Loucy (cell line): ENCODE results near the gene SNX14.

ENCODE experiments used
- H2AFZ ChIP-seq: fragments of 200-600 bp; sonication (generic); 2 replicates; pipeline ENCODE4 v1.6.0; 2016; ENCODE audit warnings: antibody characterized with exemption, mild to moderate bottlenecking, low read length, moderate library complexity
- H3F3A ChIP-seq: fragments of 200-600 bp; 2 replicates; pipeline ENCODE4 v1.6.0; 2016; ENCODE audit warnings: antibody characterized with exemption, low read depth, mild to moderate bottlenecking
- H3K27me3 ChIP-seq: fragments of 200-600 bp; sonication (generic); 2 replicates; pipeline ENCODE4 v1.6.1; 2014; ENCODE audit warnings: low read length, mild to moderate bottlenecking; ENCODE audit not compliant: insufficient read depth, poor library complexity, severe bottlenecking
- H3K36me3 ChIP-seq: fragments of 200-600 bp; sonication (generic); 2 replicates; pipeline ENCODE4 v1.6.1; 2016; ENCODE audit warnings: low read length; ENCODE audit not compliant: insufficient read depth
- H3K4me1 ChIP-seq: fragments of 200-600 bp; sonication (generic); 2 replicates; pipeline ENCODE4 v1.5.1; 2014; ENCODE audit warnings: low read length, mild to moderate bottlenecking; ENCODE audit not compliant: insufficient read depth, poor library complexity, severe bottlenecking
- H3K4me2 ChIP-seq: fragments of 200-600 bp; sonication (generic); 2 replicates; pipeline ENCODE4 v1.6.0; 2014; ENCODE audit warnings: antibody characterized with exemption, low read length, low read depth, mild to moderate bottlenecking; ENCODE audit not compliant: poor library complexity, severe bottlenecking
- H3K4me3 ChIP-seq: fragments of 200-600 bp; sonication (generic); 2 replicates; pipeline ENCODE4 v1.5.1; 2014; ENCODE audit warnings: low read length, mild to moderate bottlenecking, mixed read lengths; ENCODE audit not compliant: poor library complexity, severe bottlenecking
- H3K79me2 ChIP-seq: fragments of 200-600 bp; sonication (generic); 2 replicates; pipeline ENCODE4 v1.6.1; 2014; ENCODE audit warnings: low read length; ENCODE audit not compliant: insufficient read depth
- H3K9ac ChIP-seq: fragments of 200-600 bp; sonication (generic); 2 replicates; pipeline ENCODE4 v1.6.0; 2014; ENCODE audit warnings: mild to moderate bottlenecking, low read depth, low read length, moderate library complexity; ENCODE audit not compliant: poor library complexity, severe bottlenecking
- H3K9me2 ChIP-seq: fragments of 200-600 bp; sonication (generic); replicated peaks from 2 replicates; pipeline ENCODE4 v1.6.1; 2016; ENCODE audit warnings: low read depth, low read length, mixed read lengths
- H3K9me3 ChIP-seq: fragments of 200-600 bp; sonication (generic); 2 replicates; pipeline ENCODE4 v1.6.1; 2014; ENCODE audit warnings: mild to moderate bottlenecking, antibody characterized with exemption, low read length, low read depth; ENCODE audit not compliant: insufficient read depth
- H4K20me1 ChIP-seq: fragments of 200-600 bp; sonication (generic); 2 replicates; pipeline ENCODE4 v1.6.0; 2014; ENCODE audit warnings: antibody characterized with exemption, low read length, mild to moderate bottlenecking; ENCODE audit not compliant: insufficient read depth, poor library complexity, severe bottlenecking
- EZH2phosphoT487 ChIP-seq: fragments of 200-600 bp; IDR thresholded peaks from 2 replicates; pipeline ENCODE4 v1.6.1; 2018; ENCODE audit warnings: antibody characterized with exemption, mild to moderate bottlenecking, moderate library complexity, borderline replicate concordance
- TF ChIP-seq, protein P1 (sequence below): fragments of 200-600 bp; sonication (generic); conservative IDR thresholded peaks from 2 replicates; pipeline ENCODE4 v1.5.1; 2014; ENCODE audit warnings: mild to moderate bottlenecking, antibody characterized with exemption, low read length

Gene SNX14

DNA sequence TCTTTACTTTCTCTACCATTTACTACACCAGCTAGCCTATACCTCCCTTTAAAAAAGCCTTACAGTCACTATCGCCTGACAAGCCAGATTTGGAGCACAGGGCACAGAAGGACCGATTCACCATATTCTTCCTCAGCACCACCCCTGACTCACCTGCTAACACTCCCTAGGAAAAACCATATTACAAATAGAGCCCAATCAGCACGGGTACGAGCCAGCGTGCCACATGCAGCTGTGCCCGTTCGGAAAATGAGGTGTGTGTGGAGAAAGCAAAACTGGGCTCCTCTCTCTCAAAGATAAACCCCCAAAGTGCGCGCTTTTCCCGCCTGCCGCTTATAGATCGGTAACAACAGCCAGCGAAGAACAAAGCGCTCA is 47.9 kb upstream of the SNX14 start:
- Histone ChIP-seq H4K20me1 (peaks cover 61% of the 10 kb centered on the region), H3K4me2 (peak overlapping the region; percentile 88), H3K9me3 (no peaks in the 10 kb centered on the region), H3K9me2 (no peaks in the 10 kb centered on the region), H3K27me3 (peaks cover 8% of the 10 kb centered on the region), H3K9ac (peak overlapping the region; percentile 100), H3K4me3 (peak overlapping the region; percentile 97), H3K79me2 (peaks cover 66% of the 10 kb centered on the region), H3F3A (no peaks in the 10 kb centered on the region), H2AFZ (no peak overlapping the region), H3K36me3 (peaks cover 46% of the 10 kb centered on the region), H3K4me1 (peaks cover 40% of the 10 kb centered on the region)
- TF ChIP-seq EZH2phosphoT487: no peak
- TF ChIP-seq, protein P1, sequence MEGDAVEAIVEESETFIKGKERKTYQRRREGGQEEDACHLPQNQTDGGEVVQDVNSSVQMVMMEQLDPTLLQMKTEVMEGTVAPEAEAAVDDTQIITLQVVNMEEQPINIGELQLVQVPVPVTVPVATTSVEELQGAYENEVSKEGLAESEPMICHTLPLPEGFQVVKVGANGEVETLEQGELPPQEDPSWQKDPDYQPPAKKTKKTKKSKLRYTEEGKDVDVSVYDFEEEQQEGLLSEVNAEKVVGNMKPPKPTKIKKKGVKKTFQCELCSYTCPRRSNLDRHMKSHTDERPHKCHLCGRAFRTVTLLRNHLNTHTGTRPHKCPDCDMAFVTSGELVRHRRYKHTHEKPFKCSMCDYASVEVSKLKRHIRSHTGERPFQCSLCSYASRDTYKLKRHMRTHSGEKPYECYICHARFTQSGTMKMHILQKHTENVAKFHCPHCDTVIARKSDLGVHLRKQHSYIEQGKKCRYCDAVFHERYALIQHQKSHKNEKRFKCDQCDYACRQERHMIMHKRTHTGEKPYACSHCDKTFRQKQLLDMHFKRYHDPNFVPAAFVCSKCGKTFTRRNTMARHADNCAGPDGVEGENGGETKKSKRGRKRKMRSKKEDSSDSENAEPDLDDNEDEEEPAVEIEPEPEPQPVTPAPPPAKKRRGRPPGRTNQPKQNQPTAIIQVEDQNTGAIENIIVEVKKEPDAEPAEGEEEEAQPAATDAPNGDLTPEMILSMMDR: no peak

DNA sequence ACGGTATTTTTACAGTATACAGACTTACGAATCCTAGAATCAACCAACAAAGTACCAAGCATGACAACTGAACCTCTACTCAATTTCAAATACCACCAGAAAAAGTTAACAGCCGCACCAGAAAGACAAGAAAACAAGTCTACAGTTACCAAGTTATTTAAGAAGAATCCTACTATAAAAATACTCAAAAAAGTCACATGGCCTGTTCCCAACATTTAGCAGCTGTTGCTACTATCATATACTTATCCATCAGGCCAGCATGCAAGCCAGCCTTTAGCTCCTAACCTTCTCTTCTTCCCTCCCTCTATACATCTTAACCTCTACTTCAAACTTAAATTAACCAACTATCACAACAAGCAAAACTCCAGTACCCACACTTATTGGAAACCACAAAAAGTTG is 47.2 kb upstream of the SNX14 start:
- TF ChIP-seq, protein P1: no peak
- TF ChIP-seq EZH2phosphoT487: no peak
- peak overlapping the region; percentile 100 for H3K9ac ChIP-seq
- H3K27me3 ChIP-seq: peaks cover 8% of the 10 kb centered on the region
- peaks cover 67% of the 10 kb centered on the region for H4K20me1 ChIP-seq
- peaks cover 53% of the 10 kb centered on the region for H3K36me3 ChIP-seq
- H3K4me3 ChIP-seq: peak overlapping the region; percentile 97
- H2AFZ ChIP-seq: no peak overlapping the region
- peaks cover 72% of the 10 kb centered on the region for H3K79me2 ChIP-seq
- H3K9me2 ChIP-seq: no peaks in the 10 kb centered on the region
- H3K9me3 ChIP-seq: no peaks in the 10 kb centered on the region
- peaks cover 41% of the 10 kb centered on the region for H3K4me1 ChIP-seq
- H3F3A ChIP-seq: no peaks in the 10 kb centered on the region
- peak overlapping the region; percentile 88 for H3K4me2 ChIP-seq

DNA sequence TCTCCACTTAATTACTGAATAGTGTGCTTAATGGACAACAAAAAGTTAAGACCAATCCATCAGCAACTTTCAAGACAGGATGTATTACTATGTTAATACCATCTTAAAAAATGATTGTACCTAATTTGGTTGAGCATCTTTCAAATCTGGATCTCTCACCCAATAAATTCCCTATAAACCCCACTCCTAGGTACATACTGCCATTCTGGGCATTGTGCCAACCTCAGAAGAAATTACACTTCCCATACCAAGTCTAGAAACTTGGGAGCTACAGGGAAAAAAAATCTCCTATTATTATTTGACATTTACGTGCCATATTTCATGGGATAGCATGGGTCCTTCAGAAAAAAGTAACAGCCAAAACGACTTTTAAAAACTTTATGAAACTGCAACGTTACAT is 43.9 kb upstream of the SNX14 start:
- Histone ChIP-seq H4K20me1 (peaks cover 97% of the 10 kb centered on the region), H3K36me3 (peaks cover 81% of the 10 kb centered on the region)

More for the DNA sequence above, 43.9 kb upstream of the SNX14 start:
- Histone ChIP-seq H3K4me2 (peak overlapping the region; percentile 88), H3K9me3 (no peaks in the 10 kb centered on the region), H3K79me2 (peaks cover 99% of the 10 kb centered on the region), H2AFZ (no peak overlapping the region), H3K4me3 (peak overlapping the region; percentile 97), H3K27me3 (peaks cover 6% of the 10 kb centered on the region), H3K4me1 (peaks cover 52% of the 10 kb centered on the region), H3F3A (no peaks in the 10 kb centered on the region), H3K9me2 (no peaks in the 10 kb centered on the region), H3K9ac (peak overlapping the region; percentile 23)
- TF ChIP-seq EZH2phosphoT487: no peak
- TF ChIP-seq, protein P1: no peak
